ENCODE measurements around the gene RHOA. TPM values are rescaled to one million over a fixed set of nuclear protein-coding genes. Genes with fewer than 3 reads are reported as not detected.

RHOA gene
- total and polyA plus RNA-seq, 10 donors, result 226 to 693 (median 481) TPM

DNA sequence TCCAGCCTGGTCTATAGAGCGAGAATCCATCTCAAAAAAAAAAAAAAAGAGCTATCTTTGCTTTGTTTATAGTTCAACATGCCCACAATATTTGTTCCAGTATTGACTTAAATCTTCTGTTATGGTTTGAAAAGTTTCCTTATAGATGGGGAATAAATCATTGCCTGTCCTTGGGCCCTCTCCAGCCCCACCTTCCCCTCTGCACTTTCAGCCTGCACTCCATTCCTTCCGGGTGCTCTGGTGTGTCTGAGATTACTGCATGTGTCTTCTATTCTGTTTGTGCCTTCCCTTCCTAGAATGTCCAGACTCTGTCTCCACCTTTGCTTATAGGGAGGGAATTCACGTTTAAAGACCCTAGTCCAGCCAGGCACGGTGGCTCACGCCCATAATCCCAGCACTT is 28.4 kb downstream of the RHOA start:
- Histone ChIP-seq H3K4me1 (peaks cover 15 to 100% (median 94%) of the 10 kb centered on the region in 6 donors), H3K27me3 (replicated peaks in 1 of 7) (no peaks in the 10 kb centered on the region), H3K4me3 (no peak overlapping the region), H3K27ac (peak overlapping the region in 1 of 8 donors; percentile 16), H3K9me3 (peaks cover 0 to 3% (median 0%) of the 10 kb centered on the region in 8 donors), H3K36me3 (peaks cover 0 to 7% (median 0%) of the 10 kb centered on the region in 6 donors)
- intact Hi-C loops (cut with DNase I; ENCODE audit: low total_unique reads), result no loop called here
- no peak for DNase-seq
- TF ChIP-seq, protein P1, sequence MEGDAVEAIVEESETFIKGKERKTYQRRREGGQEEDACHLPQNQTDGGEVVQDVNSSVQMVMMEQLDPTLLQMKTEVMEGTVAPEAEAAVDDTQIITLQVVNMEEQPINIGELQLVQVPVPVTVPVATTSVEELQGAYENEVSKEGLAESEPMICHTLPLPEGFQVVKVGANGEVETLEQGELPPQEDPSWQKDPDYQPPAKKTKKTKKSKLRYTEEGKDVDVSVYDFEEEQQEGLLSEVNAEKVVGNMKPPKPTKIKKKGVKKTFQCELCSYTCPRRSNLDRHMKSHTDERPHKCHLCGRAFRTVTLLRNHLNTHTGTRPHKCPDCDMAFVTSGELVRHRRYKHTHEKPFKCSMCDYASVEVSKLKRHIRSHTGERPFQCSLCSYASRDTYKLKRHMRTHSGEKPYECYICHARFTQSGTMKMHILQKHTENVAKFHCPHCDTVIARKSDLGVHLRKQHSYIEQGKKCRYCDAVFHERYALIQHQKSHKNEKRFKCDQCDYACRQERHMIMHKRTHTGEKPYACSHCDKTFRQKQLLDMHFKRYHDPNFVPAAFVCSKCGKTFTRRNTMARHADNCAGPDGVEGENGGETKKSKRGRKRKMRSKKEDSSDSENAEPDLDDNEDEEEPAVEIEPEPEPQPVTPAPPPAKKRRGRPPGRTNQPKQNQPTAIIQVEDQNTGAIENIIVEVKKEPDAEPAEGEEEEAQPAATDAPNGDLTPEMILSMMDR (IDR thresholded peaks at IDR 0.05 in 8 of 11, conservative IDR thresholded peaks at IDR 0.05 in 3 of 11), result no peak
- no peak for TF ChIP-seq POLR2AphosphoS5 (IDR thresholded peaks at IDR 0.05)
- TF ChIP-seq POLR2A (IDR thresholded peaks at IDR 0.05), result no peak
- WGBS, 5 donors, result 66 to 86% (median 76%) methylated on average over 5 of the region's 5 CpGs

DNA sequence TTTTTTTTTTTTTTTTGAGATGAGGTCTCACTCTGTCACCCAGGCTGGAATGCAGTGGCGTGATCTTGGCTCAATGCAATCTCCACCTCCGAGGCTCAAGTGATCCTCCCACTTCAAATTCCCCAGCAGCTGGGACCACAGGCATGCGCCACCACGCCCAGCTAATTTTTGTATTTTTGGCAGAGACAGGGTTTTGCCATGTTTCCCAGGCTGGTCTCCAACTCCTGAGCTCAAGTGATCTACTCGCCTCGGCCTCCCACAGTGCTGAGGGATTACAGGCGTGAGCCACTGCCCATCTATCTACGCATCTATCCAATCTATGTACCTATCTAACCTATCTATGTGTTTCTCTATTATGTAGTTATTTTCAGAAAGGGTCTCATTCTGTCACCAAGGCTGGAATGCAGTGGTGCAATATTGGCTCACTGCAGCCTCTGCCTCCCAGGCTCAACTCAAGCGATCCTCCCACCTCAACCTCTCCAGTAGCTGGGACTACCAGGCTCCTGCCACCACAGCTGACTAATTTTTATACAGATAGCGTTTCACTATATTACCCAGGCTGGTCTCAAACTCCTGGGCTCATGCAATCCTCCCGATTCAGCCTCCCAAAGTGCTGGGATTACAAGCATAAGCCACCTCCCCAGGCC is 33.4 kb downstream of the RHOA start:
- intact Hi-C loops (cut with DNase I; ENCODE audit: low total_unique reads), result no loop called here
- Histone ChIP-seq H3K36me3 (peaks cover 0 to 34% (median 22%) of the 10 kb centered on the region in 6 donors), H3K4me1 (peaks cover 4 to 100% (median 77%) of the 10 kb centered on the region in 6 donors), H3K4me3 (no peak overlapping the region), H3K27ac (peak overlapping the region in 5 of 8 donors; percentile 13 to 61 (median 20)), H3K9me3 (peaks cover 0 to 5% (median 0%) of the 10 kb centered on the region in 8 donors), H3K27me3 (replicated peaks in 1 of 7) (no peaks in the 10 kb centered on the region)
- TF ChIP-seq POLR2A (IDR thresholded peaks at IDR 0.05), result no peak
- TF ChIP-seq POLR2AphosphoS5 (IDR thresholded peaks at IDR 0.05), result peak in 1 of 3 donors; percentile 38
- 75 to 87% (median 85%) methylated on average over 11 of the region's 11 CpGs for WGBS, 5 donors
- no peak for DNase-seq

DNA sequence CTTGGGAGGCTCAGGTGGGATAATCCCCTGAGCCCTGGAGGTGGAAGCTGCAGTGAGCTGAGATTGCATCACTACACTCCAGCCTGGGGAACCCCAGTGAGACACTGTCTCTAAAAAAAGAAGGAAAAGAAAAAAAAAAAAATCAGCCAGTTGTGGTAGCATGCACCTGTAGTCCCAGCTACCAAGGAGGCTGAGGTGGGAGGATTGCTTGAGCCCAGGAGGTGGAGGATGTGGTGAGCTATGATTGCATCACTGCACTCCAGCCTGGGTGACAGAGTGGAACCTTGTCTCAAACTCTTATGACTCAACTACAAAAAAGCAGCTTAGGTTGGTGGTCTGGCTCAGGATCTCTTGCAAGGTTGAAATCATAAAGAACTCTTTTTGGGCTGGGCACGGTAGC is 34.3 kb downstream of the RHOA start:
- TF ChIP-seq POLR2A (IDR thresholded peaks at IDR 0.05) (no peak), POLR2AphosphoS5 (IDR thresholded peaks at IDR 0.05) (peak in 1 of 3 donors; percentile 17)
- TF ChIP-seq, protein P1 (IDR thresholded peaks at IDR 0.05 in 8 of 11, conservative IDR thresholded peaks at IDR 0.05 in 3 of 11), result no peak
- H3K27ac ChIP-seq, result peak overlapping the region in 3 of 8 donors; percentile 5 to 48 (median 40)
- DNase-seq, result no peak
- intact Hi-C loops (cut with DNase I; ENCODE audit: low total_unique reads), result no loop called here
- 64 to 76% (median 71%) methylated on average over 1 of the region's 1 CpG for WGBS, 5 donors
- H3K4me1 ChIP-seq, result peaks cover 2 to 100% (median 73%) of the 10 kb centered on the region in 6 donors
- H3K4me3 ChIP-seq, result no peak overlapping the region
- peaks cover 0 to 5% (median 0%) of the 10 kb centered on the region in 8 donors for H3K9me3 ChIP-seq
- H3K27me3 ChIP-seq (replicated peaks in 1 of 7), result no peaks in the 10 kb centered on the region
- peaks cover 3 to 43% (median 30%) of the 10 kb centered on the region in 6 donors for H3K36me3 ChIP-seq

DNA sequence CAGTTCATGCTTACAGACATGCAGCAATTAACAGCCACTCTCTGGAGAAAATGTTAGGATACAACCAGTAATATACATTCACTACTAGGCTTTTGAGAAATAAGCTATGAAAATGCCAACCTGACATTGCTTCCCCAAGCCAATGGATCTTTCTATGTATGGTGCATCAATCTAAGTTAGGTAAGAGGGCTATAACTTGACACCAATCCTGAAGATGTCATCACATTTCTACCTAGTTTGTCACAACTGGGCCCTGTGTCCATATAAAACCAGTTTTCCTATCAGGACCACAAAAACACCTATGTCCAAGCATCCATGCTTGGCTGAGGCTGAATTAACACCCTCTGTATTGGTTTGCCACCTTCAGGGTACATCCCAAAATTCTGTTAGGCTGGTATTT is 39.8 kb downstream of the RHOA start:
- H3K36me3 ChIP-seq, result peaks cover 3 to 93% (median 74%) of the 10 kb centered on the region in 6 donors
- peak overlapping the region in 1 of 8 donors; percentile 1 for H3K27ac ChIP-seq
- no peaks in the 10 kb centered on the region for H3K9me3 ChIP-seq
- no peak for DNase-seq
- TF ChIP-seq POLR2AphosphoS5 (IDR thresholded peaks at IDR 0.05), result no peak
- TF ChIP-seq POLR2A (IDR thresholded peaks at IDR 0.05), result no peak
- TF ChIP-seq, protein P1 (IDR thresholded peaks at IDR 0.05 in 8 of 11, conservative IDR thresholded peaks at IDR 0.05 in 3 of 11), result no peak
- intact Hi-C loops (cut with DNase I; ENCODE audit: low total_unique reads), result no loop called here
- no peaks in the 10 kb centered on the region for H3K27me3 ChIP-seq (replicated peaks in 1 of 7)
- peaks cover 0 to 65% (median 32%) of the 10 kb centered on the region in 6 donors for H3K4me1 ChIP-seq
- H3K4me3 ChIP-seq, result no peak overlapping the region

Data from spleen (tissue), 11 donors.